HG02798 (cell line): ENCODE measurements around the gene C1QTNF8.

Experiments
- ATAC-seq: cut with Tn5 transposase; IDR thresholded peaks from one replicate; pipeline ENCODE4 v1.9.1; 2021; ENCODE audit warnings: mild to moderate bottlenecking; ENCODE audit not compliant: unreplicated experiment, poor library complexity

The C1QTNF8 gene

DNA sequence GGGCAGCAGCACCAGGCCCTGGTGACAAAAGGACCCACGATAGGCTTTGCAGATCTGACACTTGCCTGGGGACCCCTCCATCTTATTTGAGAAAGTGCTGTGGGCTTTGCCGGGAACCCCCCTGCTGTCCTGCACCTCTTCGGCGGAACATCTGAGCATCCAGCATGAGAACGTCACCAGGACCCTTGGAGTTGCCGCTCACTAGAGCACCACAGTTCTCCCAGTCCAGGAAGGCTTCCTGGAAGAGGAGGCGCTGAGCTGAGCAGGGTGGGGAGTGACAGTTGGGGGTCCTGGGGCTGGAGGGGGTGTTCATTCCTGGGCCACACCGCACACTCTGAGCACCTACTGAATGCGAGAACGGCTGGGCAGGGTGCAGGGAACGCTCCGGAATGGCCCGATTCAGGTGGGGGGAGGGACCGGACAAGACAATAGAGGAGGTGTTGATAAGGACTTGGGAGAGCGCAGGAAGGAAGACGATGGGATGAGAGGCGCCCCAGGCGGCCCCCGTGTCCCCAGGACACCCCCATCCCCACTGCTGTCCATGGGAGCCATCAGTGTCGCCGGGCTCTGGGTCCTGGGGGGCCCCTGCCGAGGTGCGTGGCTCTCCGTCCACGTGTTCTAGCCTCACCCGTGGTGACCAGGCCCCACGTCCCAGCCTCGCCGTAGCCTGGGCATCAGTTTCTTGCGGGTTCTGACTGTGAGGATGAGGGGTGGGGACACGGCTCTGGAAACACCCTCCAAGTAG, 32.1 kb upstream of the C1QTNF8 start:
- no peak for ATAC-seq

GRCh38 chr16:1127101-1127500, 31.1 kb upstream of the C1QTNF8 start:
- no peak for ATAC-seq

- no peak for ATAC-seq
These were observed 30.5 kb upstream of the C1QTNF8 start for GRCh38 chr16:1126586-1126985.

GRCh38 chr16:1126044-1126443, 30.0 kb upstream of the C1QTNF8 start:
- no peak for ATAC-seq

DNA sequence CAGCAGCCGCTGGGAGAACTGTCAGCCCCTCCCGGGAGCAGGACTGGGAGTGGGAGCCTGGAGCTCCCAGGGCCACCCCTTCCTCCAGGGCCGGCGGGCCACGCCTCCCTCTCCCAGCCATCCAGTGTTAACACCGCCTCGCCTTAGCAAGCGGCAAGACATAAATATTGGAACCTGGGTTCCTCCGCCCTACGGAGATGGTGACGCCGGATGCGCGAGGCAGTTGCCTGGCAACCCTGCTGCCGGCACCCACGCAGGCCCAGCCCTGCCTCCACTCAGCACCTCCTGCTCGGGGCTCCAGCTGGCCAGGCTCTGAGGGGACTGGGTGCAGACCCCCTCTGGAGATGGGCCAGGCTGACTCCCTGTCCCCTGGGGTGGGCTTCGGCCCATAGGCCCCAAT, 29.4 kb upstream of the C1QTNF8 start:
- ATAC-seq, result no peak

DNA sequence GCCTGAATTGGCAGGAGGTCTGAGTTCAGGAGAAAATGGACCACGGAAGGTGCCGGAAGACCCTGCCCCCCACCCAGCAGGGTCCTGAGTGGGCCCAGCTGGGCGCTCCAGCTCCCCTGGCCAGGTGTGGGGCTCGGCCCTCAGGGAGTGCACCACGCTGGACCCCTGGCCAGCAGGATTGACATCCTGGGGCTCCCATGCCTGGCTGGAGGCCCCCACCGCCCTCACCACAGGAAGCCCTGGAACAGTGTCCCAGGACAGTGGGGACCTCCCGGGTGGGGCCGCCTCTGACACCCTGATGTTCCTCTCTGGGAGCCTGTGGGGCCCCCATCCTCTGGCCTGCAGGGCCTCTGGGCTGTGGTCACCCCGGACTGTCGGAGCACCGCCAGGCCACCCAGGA, 28.8 kb upstream of the C1QTNF8 start:
- no peak for ATAC-seq

GRCh38 chr16:1124291-1124690, 28.2 kb upstream of the C1QTNF8 start:
- ATAC-seq, result no peak

DNA sequence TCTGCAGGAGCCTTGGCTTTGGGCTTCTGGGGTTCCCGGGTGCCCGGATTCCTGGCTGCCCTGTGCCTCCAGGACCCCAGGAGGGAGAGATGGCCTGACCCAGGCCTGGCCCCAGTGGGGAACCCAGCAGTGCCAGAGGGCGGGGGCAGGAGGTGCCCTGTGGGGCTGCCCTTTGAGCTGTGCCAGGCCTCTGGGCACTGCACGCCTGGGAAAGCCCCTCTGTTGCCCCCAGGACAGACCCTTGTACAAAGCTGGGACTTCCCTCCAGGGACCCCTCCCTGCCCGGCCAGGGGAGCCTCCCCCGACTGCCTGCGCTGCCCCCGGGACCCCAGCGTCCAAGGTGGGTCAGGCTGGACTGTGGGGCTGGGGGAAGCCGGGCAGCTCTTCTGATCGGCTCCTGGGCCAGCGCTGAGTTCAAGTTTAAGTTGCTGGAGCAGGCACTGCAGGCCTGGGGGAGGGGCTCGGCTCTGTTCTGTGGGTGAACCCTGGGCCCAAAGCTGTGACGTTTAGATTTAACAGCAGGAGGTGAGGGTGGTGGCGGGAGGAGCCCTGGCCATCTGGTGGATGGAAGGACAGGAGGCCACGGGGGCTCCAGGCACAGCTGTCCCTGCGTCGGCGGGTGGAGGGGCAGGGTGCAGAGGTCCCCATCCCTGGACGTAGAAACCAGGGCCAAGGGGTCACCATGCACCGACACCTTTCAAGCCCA, 27.6 kb upstream of the C1QTNF8 start:
- no peak for ATAC-seq

- no peak for ATAC-seq
These were observed 26.3 kb upstream of the C1QTNF8 start for GRCh38 chr16:1122398-1122765.

DNA sequence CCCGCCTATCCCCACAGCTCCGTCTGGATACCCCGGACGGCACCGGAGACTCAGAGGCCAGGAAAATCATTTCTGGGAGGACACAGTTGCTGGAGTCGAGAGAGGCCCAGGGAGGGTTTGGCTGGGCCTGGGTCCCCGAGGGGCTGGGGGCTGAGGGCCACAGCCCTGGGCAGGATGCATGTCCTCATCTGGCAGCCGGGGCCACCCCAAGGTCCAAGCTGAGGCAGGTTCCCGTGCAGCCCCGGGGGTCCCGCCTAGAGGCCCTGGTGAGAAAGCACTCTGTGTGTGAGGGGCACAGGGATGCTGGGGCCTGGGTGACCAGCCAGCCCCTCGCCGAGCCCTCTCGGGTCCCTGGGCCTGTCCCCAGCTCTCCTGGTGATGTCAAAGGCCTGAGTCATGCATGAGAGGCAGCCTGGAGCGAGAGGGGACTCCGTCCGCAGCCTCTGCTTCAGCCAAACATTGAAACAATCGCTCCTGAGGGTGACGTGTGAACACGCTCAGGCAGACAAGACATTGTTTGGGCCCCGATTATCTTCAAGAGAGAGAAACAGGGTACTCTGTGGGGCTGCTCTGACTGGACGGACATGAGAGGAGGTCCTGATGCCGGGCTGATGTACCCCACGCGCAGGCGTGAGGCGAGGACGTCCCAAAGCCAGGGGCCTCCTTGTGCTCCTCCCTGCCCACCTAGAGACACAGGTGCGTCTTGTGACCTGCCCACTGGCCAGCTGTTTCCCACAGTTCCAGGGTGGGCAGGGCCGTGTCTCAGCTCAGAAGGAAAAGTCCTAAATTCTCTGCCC, 25.8 kb upstream of the C1QTNF8 start:
- no peak for ATAC-seq

DNA sequence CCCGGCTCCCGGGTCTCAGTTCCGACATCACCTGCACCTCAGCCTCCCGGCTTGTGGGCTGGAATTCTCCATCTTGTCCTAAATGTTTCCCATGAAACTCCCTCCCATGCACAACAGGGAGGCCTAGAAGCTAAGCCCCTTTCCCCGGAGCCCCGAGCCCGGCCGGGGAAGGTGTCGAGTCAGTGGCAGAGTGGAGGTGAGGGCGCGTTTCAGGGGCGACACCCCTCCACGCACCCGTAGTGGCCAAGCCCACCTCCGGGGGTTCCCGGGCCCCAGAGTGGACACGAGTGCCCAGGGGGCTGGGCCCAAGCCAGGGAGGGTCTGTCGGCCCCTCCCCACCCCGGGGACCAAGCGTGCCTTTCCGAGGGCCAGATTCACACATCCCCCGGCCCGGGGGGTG, 25.0 kb upstream of the C1QTNF8 start:
- no peak for ATAC-seq

DNA sequence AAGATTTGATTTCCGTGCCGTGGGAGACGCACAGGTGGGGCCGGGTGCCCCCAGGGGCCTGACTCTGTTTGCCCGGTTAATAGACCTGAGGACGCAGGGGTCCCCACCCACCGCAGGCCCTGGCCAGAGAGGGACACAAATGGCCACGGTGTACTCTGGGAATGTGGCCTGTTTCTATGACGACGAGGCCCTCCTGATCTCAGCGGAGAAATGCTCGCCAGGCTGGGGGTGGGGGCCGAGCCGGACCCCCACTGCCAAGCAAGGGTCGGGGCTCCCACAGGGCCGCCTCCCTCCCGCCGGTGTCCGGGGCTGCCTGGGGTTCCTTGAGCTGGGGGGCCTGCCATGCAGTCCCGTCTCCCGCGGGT, 24.5 kb upstream of the C1QTNF8 start:
- ATAC-seq, result no peak

DNA sequence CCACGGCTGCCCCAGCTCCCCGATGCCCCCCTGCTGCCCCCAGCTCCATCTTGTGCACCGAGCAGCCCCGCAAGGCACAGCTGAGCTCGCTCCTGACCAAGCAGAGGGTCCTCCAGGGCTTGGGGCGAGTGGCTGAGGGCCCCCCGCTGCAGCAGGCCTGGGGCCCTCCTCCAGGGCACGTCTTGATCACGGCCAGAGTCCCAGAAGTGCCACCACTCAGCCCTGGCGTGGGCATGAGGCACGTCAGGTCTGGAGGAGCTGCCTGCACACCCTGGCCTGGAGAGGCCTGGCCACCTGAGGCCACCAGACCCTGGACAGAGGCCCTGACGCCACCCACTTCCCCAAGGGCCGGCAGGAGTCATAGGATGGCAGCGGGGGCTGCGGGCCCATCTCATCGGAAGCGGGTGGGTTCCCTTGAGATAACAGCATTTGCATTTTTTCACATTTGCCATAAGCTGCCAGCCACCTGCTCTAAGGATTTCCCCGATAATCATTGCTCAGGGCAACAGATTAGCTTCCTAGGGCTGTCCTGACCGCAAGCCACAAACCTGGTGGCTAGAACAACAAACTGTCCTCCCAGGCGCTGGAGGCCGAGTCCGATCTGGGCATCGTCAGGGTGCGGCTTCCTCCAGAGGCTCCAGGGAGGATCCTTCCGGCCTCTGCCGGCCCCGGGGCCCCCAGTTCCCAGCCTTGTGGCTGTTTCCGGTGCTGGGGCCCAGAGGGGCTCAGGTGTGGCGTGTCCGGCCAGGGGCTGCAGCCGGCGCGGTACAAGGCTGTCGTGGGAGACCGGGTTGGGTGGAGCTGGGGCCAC, 23.9 kb upstream of the C1QTNF8 start:
- ATAC-seq, result no peak

DNA sequence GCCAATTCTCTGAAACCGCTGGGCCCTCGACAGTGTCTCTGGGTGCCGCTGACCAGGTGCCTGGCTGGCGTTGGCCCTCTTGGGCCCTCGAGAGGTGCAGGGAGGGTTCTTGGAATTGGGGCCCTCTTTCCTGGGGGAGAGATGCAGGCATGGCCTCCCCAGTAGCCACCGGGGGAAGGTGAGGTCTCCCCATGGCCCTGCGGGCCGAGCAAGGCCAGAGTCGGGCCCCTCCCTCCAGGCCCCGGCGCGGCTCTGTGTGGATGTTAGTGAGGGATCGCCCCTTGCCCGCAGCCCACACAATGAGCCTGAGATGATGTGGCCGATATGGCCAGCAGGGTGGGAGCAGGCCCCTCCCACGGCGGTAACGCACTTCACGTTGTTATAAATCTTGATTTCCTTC, 23.1 kb upstream of the C1QTNF8 start:
- ATAC-seq, result no peak

DNA sequence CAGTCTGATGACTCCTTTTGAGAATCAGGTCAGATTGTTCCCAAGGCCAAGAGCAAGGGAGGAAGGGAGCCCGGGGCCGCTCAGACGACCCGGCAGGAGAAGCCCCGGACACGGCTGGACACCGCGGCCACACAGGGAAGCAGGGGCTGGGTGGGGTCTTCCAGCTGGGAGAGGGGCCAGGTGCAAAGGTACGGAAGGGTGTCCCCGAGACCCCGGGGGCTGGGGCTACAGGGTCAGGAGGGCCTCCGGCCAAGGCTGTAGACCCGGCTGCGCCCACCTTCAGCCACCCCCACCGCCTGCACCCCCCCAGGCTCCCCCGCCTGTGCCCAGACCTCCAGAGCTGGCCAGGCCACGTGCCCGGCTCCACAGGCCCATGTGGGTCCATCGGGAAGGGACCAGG, 21.9 kb upstream of the C1QTNF8 start:
- no peak for ATAC-seq

DNA sequence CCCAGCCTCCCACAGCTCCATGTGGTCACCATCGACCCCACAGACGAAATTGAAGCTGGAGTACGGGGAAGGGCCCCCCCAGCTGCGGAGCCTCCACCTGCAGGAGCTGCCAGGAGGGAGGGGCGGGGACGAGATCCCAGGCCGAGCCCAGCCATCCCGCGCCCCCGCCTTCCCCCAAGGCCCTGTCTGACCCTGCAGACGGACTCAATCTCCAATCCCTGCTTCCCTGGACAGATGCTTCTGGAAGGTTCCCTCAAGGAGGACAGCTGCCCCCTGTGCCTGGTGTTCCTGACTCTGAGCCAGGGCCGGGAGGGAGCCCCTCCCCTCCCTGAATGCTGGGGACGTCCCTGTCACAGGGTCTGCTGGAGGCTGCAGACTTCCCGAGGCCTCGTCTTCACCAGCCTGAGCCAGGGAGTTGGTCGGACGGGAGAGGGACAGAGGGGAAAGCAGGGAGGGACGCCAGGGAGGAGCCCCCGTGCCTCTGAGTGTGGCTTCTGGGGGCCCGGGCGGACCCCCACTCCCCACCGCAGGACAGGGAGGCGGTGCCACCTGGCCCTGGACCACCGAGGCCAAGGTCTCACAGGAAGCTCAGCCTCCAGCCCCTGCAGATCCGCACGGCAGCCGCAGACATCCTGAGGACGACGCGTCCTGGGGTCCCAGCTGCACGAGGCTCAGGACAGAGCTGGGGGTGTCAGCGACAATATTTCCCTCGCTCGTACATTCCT, 21.3 kb upstream of the C1QTNF8 start:
- ATAC-seq, result no peak

GRCh38 chr16:1116693-1117077, 20.6 kb upstream of the C1QTNF8 start:
- no peak for ATAC-seq

DNA sequence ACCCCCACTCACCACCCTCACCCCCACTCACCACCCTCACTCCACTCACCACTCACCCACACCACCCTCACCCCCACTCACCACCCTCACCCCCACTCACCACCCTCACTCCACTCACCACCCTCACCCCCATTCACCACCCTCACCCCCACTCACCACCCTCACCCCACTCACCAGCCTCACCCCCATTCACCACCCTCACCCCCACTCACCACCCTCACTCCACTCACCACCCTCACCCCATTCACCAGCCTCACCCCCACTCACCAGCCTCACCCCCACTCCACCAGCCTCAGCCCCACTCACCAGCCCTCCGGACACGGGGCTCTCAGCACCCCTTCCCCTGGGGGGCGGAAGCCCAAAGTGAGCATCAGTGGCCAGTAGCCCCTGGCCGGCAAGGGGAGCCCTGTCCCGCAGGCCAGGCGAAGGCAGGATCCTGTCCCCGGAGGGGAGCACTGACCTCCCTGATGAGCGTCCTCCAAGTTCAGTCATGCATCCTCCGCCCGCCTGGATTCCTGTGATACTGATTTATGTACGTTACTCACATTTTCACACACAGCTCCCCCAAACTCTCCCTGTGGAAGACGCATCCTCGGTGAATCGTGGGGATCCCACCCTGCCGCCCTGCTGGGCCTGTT, 18.0 kb upstream of the C1QTNF8 start:
- ATAC-seq, result no peak

DNA sequence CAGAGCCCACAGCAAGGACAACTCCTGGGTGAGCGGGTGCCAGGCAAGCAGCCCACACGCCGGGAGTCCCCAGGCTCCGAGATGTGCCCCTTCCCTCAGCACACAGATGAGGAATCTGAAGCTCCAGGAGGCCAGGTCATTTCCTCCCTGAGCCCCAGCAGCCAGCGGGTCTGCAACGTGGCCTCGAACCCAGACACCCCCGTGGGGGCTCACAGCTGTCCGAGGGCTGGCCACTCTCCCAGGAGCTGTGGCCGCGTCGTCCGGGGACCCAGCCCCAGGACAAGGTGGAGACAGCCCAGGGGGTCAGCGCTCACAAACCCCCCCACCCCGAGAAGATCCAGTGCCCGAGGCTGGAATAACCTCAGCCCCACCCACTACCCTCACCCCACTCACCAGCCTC, 17.4 kb upstream of the C1QTNF8 start:
- no peak for ATAC-seq
